ENCODE measurements around the gene EVL.
A peak's percentile ranks its signal among the peaks of the same experiment; 100 is the strongest.
"Not testable (repeated sequence)": the region's sequence is repeated elsewhere in the genome, so short reads cannot be mapped to it uniquely, and the experiment has no call there.

The EVL gene

GRCh38 chr14:100147691-100148464 is 82.7 kb downstream of the EVL start:
- DNase-seq (ENCODE audit: low spot score): no peak

DNA sequence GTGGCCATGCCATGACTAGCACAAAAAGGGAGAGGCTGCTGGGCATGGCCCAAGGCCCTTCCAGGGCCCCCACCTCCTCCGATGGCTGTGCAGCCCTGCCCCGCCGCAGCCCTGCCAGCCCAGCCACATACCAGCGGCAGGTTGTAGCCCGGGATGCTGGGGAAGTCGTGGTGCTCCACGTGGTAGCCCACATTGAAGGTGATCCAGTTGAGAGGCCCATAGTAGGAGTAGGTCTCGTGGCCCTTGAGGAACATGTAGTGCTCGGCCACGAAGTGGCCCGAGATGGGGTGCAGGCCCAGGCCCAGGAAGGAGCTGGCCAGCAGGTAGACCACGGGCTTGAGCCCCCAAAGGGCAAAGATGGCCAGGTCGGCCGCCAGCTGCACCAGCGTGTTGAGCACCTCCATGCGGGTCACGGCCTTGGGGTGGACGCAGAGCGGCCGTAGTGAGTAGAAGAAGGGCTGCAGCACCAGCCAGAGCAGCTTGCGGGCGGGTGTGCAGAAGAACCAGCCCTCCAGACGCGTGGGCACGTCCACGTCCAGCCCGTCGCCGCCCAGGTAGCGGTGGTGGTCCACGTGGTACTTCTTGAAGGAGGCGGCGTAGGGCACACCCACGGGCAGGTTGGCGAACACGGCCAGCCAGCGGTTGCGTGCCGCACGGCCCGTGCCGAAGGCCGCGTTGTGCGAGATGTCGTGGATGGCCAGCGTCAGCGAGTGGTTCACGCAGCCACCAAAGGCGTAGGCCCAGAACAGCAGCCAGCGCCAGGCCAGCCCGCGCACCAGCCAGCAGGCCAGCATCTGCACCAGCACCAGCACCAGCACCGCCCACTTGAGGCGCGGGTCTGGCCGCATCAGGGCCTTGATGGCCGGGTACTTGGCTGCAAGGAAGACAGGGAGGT is 83.9 kb downstream of the EVL start:
- no peak for DNase-seq (ENCODE audit: low spot score)

DNA sequence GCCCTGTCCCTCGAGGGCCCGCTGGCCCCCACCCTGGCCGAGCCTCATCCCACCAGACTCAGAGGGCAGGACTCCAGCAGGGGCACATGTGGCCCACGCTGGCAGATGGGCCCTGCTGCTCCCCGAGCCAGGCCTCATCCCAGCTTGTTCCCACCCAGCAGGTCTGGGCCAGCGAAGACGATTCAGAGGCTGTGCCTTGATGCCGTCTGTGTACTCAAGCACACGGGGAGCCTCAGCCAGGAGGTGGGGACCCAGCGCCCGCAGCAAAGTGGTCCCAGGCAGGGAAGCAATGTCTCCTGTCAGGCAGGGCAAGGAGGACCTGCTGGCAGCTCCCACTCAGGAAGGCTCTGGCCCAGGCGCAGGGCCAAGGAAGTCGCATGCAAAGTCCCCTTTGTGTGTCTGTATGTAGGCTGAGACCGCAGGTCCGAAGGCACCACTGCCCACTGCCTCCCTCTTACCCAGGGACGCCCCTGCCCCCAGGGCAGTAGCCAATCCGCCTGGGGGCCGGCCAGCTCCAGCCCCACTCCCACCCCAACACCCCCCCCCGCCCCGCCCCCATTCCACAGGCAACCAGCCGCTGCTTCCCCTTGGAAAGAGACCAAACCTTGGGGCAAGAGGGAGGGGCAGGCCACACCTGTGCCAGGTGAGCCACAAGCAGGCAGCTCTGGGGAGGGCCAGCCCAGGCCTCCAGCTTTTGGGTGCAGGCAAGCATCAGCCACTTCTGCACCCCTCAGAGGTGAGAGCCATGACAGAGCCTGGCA is 84.8 kb downstream of the EVL start:
- no peak for DNase-seq (ENCODE audit: low spot score)

DNA sequence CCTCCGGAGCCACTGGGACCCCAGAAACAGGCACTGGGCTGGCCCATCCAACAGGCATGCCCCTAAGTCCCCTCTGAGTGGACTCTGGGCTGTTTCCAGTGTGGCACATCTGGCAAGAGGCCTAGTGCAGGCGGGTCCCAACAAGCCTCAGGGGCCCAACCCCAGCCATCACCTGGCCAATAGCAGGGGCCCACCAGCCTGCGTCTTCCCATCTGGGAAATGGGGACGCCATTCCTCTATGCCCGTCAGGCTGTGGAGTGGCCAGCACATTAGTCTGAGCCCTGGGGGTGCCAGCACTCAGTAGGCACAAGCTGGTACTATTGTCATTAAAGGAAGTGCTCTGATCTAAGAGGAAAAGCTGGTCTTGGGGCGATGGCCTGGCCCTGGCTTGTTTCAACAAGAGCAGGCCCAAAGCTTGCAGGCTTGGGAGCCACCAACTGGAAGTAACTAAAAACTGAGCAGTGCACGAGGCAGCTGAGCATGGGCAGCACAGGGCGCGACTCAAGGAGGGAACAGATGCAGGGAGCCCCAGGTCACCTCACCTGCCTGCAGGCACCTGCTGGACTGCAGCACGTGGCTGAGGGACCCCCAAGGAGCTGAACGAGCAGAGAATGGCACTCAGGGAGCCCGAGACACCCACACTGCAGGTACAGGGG is 85.8 kb downstream of the EVL start:
- no peak for DNase-seq (ENCODE audit: low spot score)

- DNase-seq (ENCODE audit: low spot score): no peak
Observed at GRCh38 chr14:100152091-100152490, 86.9 kb downstream of the EVL start.

DNA sequence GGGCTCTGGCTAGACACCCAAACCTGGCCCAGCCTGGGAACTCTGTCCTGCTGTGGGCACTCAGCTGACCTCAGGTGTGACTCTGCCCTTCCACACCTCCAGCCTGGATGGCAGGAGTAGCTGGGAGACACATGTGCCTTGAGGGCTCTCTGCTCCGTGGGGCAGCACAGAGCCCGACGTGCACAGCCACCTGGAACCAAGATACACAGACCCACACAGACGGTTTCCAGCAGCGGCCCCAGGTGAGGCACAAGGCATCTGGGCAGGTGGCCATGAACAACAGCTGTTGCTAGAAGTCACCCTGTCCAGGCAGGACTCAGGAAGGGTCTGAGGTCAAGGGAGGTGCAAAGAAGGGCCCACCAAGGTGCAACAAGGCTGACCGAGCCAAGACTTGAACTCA is 88.3 kb downstream of the EVL start:
- no peak for DNase-seq (ENCODE audit: low spot score)

GRCh38 chr14:100155049-100155621 is 89.9 kb downstream of the EVL start:
- DNase-seq (ENCODE audit: low spot score): peak; percentile 41

- no peak for DNase-seq (ENCODE audit: low spot score)
Observed at GRCh38 chr14:100155756-100156616, 90.8 kb downstream of the EVL start.

GRCh38 chr14:100156776-100157175 is 91.6 kb downstream of the EVL start:
- DNase-seq (ENCODE audit: low spot score): no peak

GRCh38 chr14:100157548-100158232 is 92.5 kb downstream of the EVL start:
- not testable (repeated sequence) for DNase-seq (ENCODE audit: low spot score)

DNA sequence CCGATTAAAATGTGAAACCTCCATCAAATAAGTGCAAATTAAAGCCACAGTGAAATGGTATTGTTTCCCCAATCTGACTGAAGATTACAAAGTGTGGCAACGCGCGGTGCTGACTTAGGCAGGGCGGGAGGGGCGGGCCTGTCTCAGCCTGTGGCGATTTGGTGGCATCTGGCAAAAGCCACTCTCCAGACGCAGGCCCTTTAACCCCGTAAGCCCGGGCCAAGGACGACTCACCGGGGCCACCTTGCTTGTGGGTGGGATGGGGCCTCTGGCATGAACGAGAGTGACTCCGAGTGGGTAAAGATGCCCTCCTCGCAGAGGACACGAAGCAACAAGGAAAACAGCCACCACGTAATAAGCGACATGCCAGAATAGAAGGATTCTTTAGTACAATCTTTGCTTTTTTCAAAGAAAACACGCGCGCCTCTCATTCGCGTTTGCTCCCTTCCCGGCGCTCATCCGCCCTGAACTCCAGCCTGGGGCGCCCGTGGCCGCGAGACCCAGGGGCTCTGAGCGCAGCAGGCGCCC is 93.4 kb downstream of the EVL start:
- DNase-seq (ENCODE audit: low spot score): no peak

DNA sequence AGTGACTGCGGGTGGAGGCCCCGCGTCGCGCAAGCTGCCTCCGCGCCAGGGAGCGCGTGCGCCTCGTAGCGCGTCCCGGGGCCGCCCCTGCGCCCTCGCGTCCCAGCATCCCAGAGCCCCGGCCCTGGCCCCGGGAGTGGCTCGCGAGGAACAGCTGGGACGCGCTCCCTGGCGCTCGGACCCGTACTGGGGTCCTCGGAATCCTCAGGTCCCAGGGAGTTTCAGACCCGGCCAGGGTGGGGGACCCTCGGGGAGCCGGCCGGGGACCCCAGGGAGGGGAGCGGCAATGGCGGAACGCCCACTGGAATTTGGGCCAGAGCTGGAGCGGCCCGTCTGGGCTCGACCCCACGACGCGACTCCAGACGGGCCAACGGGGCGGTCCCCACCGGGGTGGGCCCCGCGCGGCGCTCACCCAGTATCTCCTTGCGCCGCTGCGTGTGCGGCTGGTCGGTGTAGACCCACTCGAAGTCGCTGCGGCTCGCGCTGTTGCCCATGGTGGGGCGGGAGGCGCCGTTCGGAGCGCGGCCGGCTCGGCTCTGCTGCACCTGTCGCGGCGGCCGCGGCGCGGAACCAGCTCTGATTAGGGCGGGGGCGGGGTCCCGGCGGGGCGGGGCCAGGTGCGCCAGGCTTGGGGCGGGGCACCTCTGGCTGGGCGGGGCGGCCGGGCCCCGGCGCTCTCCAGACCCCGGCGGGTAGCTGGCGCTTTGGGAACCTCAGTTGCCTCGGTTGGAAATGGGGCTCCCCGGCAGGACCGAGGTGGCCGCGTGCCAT is 94.1 kb downstream of the EVL start, which contains the start of gene DEGS2:
Gene DEGS2, minus strand, starts transcription at position 552 of the 771 bp plus-strand sequence. Its CDS starts 58 bp downstream, at position 494.
- DNase-seq (ENCODE audit: low spot score): no peak

DNA sequence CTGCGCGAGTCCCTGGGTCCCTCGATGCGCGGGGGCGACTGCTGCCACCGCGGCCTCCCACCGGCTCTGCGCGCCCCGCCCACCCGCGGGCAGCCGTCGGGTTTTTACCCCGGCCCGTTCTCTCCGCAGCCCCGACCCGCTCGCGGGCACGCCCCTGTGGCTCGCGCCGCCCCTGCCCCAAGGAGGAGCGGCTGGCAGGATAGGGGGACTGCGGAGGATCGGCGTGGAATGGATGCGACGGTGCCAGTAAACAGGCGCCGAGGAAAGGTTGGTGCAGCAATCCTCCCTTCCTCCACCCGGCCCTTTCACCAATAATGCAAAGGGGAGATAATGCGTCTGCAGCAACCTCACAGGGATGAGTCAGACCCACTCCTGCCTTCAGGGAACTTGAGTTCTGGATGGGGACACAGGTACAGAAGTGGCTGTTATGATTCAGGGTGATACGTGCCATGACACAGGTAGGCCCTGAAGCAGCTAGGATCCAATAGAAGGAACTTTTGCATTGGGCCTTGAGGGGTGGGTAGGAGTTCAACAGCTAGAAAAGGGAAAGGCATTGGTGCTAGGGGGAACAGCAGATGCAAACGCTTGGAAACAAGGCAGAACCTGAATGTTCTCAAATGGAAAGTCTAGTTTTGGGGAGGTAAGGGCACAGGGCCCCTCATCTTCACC is 94.8 kb downstream of the EVL start:
- no peak for DNase-seq (ENCODE audit: low spot score)

GRCh38 chr14:100160534-100160916 is 95.3 kb downstream of the EVL start:
- no peak for DNase-seq (ENCODE audit: low spot score)

GRCh38 chr14:100165376-100165775 is 100.2 kb downstream of the EVL start:
- no peak for DNase-seq (ENCODE audit: low spot score)

DNA sequence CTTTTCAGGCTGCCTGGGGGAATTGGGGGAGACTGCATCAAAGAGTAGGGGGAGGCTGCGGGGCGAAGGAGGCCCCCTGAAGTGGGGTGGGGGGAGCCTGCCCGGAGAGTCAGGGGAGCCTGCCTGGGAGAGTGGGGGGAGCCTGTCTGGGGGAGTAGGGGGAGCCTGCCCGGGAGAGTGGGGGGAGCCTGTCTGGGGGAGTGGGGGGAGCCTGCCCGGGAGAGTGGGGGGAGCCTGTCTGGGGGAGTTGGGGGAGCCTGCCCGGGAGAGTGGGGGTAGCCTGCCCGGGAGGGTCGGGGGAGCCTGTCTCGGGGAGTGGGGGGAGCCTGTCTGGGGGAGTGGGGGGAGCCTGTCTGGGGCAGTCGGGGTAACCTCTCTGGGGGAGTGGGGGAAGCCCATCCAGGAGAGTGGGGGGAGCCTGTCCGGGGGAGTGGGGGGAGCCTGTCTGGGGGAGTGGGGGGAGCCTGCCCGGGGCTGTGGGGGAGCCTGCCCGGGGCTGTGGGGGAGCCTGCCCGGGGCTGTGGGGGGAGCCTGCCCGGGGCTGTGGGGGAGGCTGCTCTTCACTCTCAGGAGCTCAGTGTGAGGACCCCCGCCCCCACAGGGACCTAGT is 100.7 kb downstream of the EVL start:
- no peak for DNase-seq (ENCODE audit: low spot score)

- no peak for DNase-seq (ENCODE audit: low spot score)
Observed at GRCh38 chr14:100168506-100168905, 103.3 kb downstream of the EVL start.

GRCh38 chr14:100170880-100171279 is 105.7 kb downstream of the EVL start:
- no peak for DNase-seq (ENCODE audit: low spot score)
